Measurements from ENCODE around the gene UMAD1. TPM values are rescaled to one million over a fixed set of nuclear protein-coding genes. Genes with fewer than 3 reads are reported as not detected.

Gene UMAD1
- total RNA-seq (2014; rRNA removed; shearing (Covaris generic)), result 20.8 and 23.4 TPM in 2 replicates

- DNase-seq (ENCODE audit: low spot score), result peak; percentile 100
Observed at GRCh38 chr7:7640221-7641128, at the start of gene UMAD1. TSS of gene UMAD1 (plus strand) at chr7:7640752. CDS start at chr7:7673372, 32,620 bp downstream.

GRCh38 chr7:7595451-7595850 is 45.1 kb upstream of the UMAD1 start:
- peak; percentile 28 for DNase-seq (ENCODE audit: low spot score)

GRCh38 chr7:7596176-7596575 is 44.4 kb upstream of the UMAD1 start:
- DNase-seq (ENCODE audit: low spot score), result no peak

GRCh38 chr7:7607010-7607409 is 33.5 kb upstream of the UMAD1 start:
- no peak for DNase-seq (ENCODE audit: low spot score)

GRCh38 chr7:7609330-7609729 is 31.2 kb upstream of the UMAD1 start:
- DNase-seq (ENCODE audit: low spot score), result no peak

GRCh38 chr7:7612519-7612918 is 28.0 kb upstream of the UMAD1 start:
- DNase-seq (ENCODE audit: low spot score), result no peak

- DNase-seq (ENCODE audit: low spot score), result no peak
Observed at GRCh38 chr7:7613210-7613609, 27.3 kb upstream of the UMAD1 start.

GRCh38 chr7:7614018-7614741 is 26.4 kb upstream of the UMAD1 start:
- no peak for DNase-seq (ENCODE audit: low spot score)

- DNase-seq (ENCODE audit: low spot score), result no peak
Observed at GRCh38 chr7:7617550-7617949, 23.0 kb upstream of the UMAD1 start.

- no peak for DNase-seq (ENCODE audit: low spot score)
Observed at GRCh38 chr7:7618410-7618809, 22.1 kb upstream of the UMAD1 start.

- DNase-seq (ENCODE audit: low spot score), result no peak
Observed at GRCh38 chr7:7620236-7620635, 20.3 kb upstream of the UMAD1 start.

- no peak for DNase-seq (ENCODE audit: low spot score)
Observed at GRCh38 chr7:7620644-7621210, 19.8 kb upstream of the UMAD1 start.

GRCh38 chr7:7628476-7628875 is 12.1 kb upstream of the UMAD1 start:
- DNase-seq (ENCODE audit: low spot score), result no peak

- no peak for DNase-seq (ENCODE audit: low spot score)
Observed at GRCh38 chr7:7630626-7631329, 9.8 kb upstream of the UMAD1 start.

- no peak for DNase-seq (ENCODE audit: low spot score)
Observed at GRCh38 chr7:7639421-7639820, 1.1 kb upstream of the UMAD1 start.

GRCh38 chr7:7639847-7640220 is 718 bp upstream of the UMAD1 start:
- peak; percentile 47 for DNase-seq (ENCODE audit: low spot score)

- no peak for DNase-seq (ENCODE audit: low spot score)
Observed at GRCh38 chr7:7641129-7641663, 644 bp downstream of the UMAD1 start.

- DNase-seq (ENCODE audit: low spot score), result no peak
Observed at GRCh38 chr7:7642081-7642480, 1.5 kb downstream of the UMAD1 start.

GRCh38 chr7:7647495-7648036 is 7.0 kb downstream of the UMAD1 start:
- DNase-seq (ENCODE audit: low spot score), result no peak

- no peak for DNase-seq (ENCODE audit: low spot score)
Observed at GRCh38 chr7:7650682-7651206, 10.2 kb downstream of the UMAD1 start.

- DNase-seq (ENCODE audit: low spot score), result no peak
Observed at GRCh38 chr7:7651479-7651878, 10.9 kb downstream of the UMAD1 start.
